Transverse colon (tissue), 4 donors: ENCODE results near the gene KIF2A. TPM values are rescaled to one million over a fixed set of nuclear protein-coding genes. Genes with fewer than 3 reads are reported as not detected.

Experiments
- DNase-seq: peaks from one replicate; pipeline ENCODE4 v3.0.0-alpha.2; 2019
- H3K27ac ChIP-seq, 4 donors: fragments of 200-600 bp; sonication (generic); 2 replicates each; pipeline ENCODE4 v1.5.1; 2016 to 2018; ENCODE audit warnings: inconsistent platforms in 4 of 4
- H3K27me3 ChIP-seq: fragments of 200-600 bp; sonication (generic); 2 replicates; pipeline ENCODE4 v1.5.1; 2017; ENCODE audit warnings: inconsistent platforms
- H3K36me3 ChIP-seq, 4 donors: fragments of 200-600 bp; sonication (generic); 2 replicates each; pipeline ENCODE4 v1.5.1; 2017 to 2019; ENCODE audit warnings: inconsistent platforms in 4 of 4
- H3K4me1 ChIP-seq, 4 donors: fragments of 200-600 bp; sonication (generic); 2 replicates each; pipeline ENCODE4 v1.5.1; 2017 to 2020; ENCODE audit warnings: inconsistent platforms in 4 of 4
- H3K4me3 ChIP-seq, 4 donors: fragments of 200-600 bp; sonication (generic); 1 replicate in 1 of 4; 2 replicates in 3 of 4; pipeline versions ENCODE4 v1.5.1 to v1.6.1; 2017 to 2019; ENCODE audit warnings: inconsistent platforms in 4 of 4
- H3K9me3 ChIP-seq, 2 donors: fragments of 200-600 bp; sonication (generic); 2 replicates each; pipeline ENCODE4 v1.5.1; 2017 to 2019; ENCODE audit warnings: inconsistent platforms in 2 of 2
- CTCF ChIP-seq, 5 experiments: fragments of 200-600 bp in 3 of 5; fragments of 450-650 bp in 2 of 5; sonication (generic) in 3 of 5; IDR thresholded peaks; 1 replicate in 2 of 5; 2 replicates in 3 of 5; pipeline ENCODE4 v1.5.1; 2016 to 2017; ENCODE audit warnings: antibody characterized with exemption in 5 of 5, inconsistent platforms in 3 of 5, mild to moderate bottlenecking in 2 of 5, moderate library complexity in 1 of 5
- EP300 ChIP-seq: sonication (generic); formaldehyde crosslinking; IDR thresholded peaks from one replicate; pipeline ENCODE4 v1.6.1; 2017; ENCODE audit warnings: antibody characterized with exemption, low read depth
- POLR2A ChIP-seq: fragments of 450-650 bp; IDR thresholded peaks from one replicate; pipeline ENCODE4 v1.6.1; 2016; ENCODE audit warnings: antibody characterized with exemption, mild to moderate bottlenecking, moderate library complexity
- POLR2AphosphoS5 ChIP-seq, 3 donors: sonication (generic); formaldehyde crosslinking; IDR thresholded peaks; one replicate each; pipeline ENCODE4 v1.6.1; 2016; ENCODE audit warnings: antibody characterized with exemption in 3 of 3
- WGBS, 2 donors: methylation state at CpG; one replicate each; pipeline ENCODE4 v1.1.5; 2018; ENCODE audit warnings: low coverage in 1 of 2; 5-methylcytosine and 5-hydroxymethylcytosine counted together
- in situ Hi-C, 4 donors: fragments of 200-750 bp; cut with MboI; loops; one replicate each; pipeline versions ENCODE4 v1.15.0 to v1.15.1; 2017; ENCODE audit warnings: low sequenced_read_pairs in 3 of 4, low pct_ligation_motif_present in 1 of 4, low pct_unique_long_range_greater_than_20kb in 1 of 4
- intact Hi-C: fragments of 100-400 bp; cut with DNase I; formaldehyde crosslinking; loops from one replicate; pipeline ENCODE4 v1.15.1; 2023; ENCODE audit warnings: low total_unique reads
- total RNA-seq, 4 donors: library from RNA; depleted of rRNA; stranded (reverse); fragments of >200 nt; gene quantifications; one replicate each; pipeline ENCODE4 v1.1.0, GENCODE V29; 2016

KIF2A gene
- total RNA-seq, 4 donors from 2014 or later = 15.3 to 61.9 (median 32.7) TPM

GRCh38 chr5:62268792-62269191 lies 37.2 kb upstream of the KIF2A start:
- no peaks in the 10 kb centered on the region for H3K9me3 ChIP-seq
- in situ Hi-C loops (no loop called here), intact Hi-C loops (no loop called here)
- TF ChIP-seq EP300 = no peak
- no peak for TF ChIP-seq POLR2AphosphoS5 (IDR thresholded peaks at IDR 0.05)
- no peak for TF ChIP-seq CTCF (IDR thresholded peaks at IDR 0.05)
- H3K27me3 ChIP-seq = no peaks in the 10 kb centered on the region
- DNase-seq = no peak
- H3K4me3 ChIP-seq = no peak overlapping the region
- WGBS, 2 donors = 57 to 62% methylated on average over 2 of the region's 2 CpGs
- no peak overlapping the region for H3K27ac ChIP-seq
- no peaks in the 10 kb centered on the region for H3K36me3 ChIP-seq
- no peaks in the 10 kb centered on the region for H3K4me1 ChIP-seq

GRCh38 chr5:62271370-62271769 lies 34.6 kb upstream of the KIF2A start:
- no peaks in the 10 kb centered on the region for H3K9me3 ChIP-seq
- no peak overlapping the region for H3K27ac ChIP-seq
- WGBS, 2 donors = 95 to 100% methylated on average over 1 of the region's 1 CpG
- in situ Hi-C loops = no loop called here
- H3K4me3 ChIP-seq = no peak overlapping the region
- intact Hi-C loops = no loop called here
- no peaks in the 10 kb centered on the region for H3K36me3 ChIP-seq
- no peaks in the 10 kb centered on the region for H3K4me1 ChIP-seq
- no peak for TF ChIP-seq POLR2A
- TF ChIP-seq POLR2AphosphoS5 (IDR thresholded peaks at IDR 0.05) = no peak
- TF ChIP-seq EP300 = no peak
- TF ChIP-seq CTCF (IDR thresholded peaks at IDR 0.05) = no peak
- DNase-seq = no peak
- H3K27me3 ChIP-seq = no peaks in the 10 kb centered on the region

- Histone ChIP-seq H3K9me3 (no peaks in the 10 kb centered on the region), H3K27ac (no peak overlapping the region), H3K4me3 (no peak overlapping the region), H3K4me1 (no peaks in the 10 kb centered on the region), H3K36me3 (no peaks in the 10 kb centered on the region), H3K27me3 (no peaks in the 10 kb centered on the region)
- in situ Hi-C loops = no loop called here
- intact Hi-C loops = no loop called here
- WGBS, 2 donors = 65 to 100% methylated on average over 1 to 3 of the region's 3 CpGs
- TF ChIP-seq POLR2A (no peak), POLR2AphosphoS5 (IDR thresholded peaks at IDR 0.05) (no peak), CTCF (IDR thresholded peaks at IDR 0.05) (no peak), EP300 (no peak)
- no peak for DNase-seq
Observed at GRCh38 chr5:62271870-62272269, 34.1 kb upstream of the KIF2A start.

- in situ Hi-C loops = no loop called here
- 94% methylated on average over 3 of the region's 3 CpGs; no CpG with 5 or more reads in 1 of the 2 donors for WGBS, 2 donors
- Histone ChIP-seq H3K4me1 (no peaks in the 10 kb centered on the region), H3K4me3 (no peak overlapping the region), H3K27me3 (no peaks in the 10 kb centered on the region), H3K27ac (no peak overlapping the region), H3K36me3 (no peaks in the 10 kb centered on the region), H3K9me3 (no peaks in the 10 kb centered on the region)
- no peak for DNase-seq
- intact Hi-C loops = no loop called here
- TF ChIP-seq POLR2A (no peak), POLR2AphosphoS5 (IDR thresholded peaks at IDR 0.05) (no peak), EP300 (no peak), CTCF (IDR thresholded peaks at IDR 0.05) (no peak)
Observed at GRCh38 chr5:62273687-62274086, 32.3 kb upstream of the KIF2A start.
